IMR-90 (cell line): ENCODE data around the gene FNDC3A.

ENCODE experiments used
- MAFK ChIP-seq: IDR thresholded peaks from 2 replicates; pipeline ENCODE4 v1.6.1; 2012; ENCODE audit warnings: low read depth, low read length, improper control_type of control experiment
- POLR2A ChIP-seq: IDR thresholded peaks from 2 replicates; pipeline ENCODE4 v1.6.1; 2012; ENCODE audit warnings: mild to moderate bottlenecking, low read depth, low read length
- RFX5 ChIP-seq: IDR thresholded peaks from 2 replicates; pipeline ENCODE4 v1.8.0; 2012; ENCODE audit warnings: low read depth, mild to moderate bottlenecking, low read length, moderate library complexity
- TF ChIP-seq, protein P1 (sequence below): conservative IDR thresholded peaks from 2 replicates; pipeline ENCODE4 v1.5.1; 2012; ENCODE audit warnings: mild to moderate bottlenecking, low read depth, low read length, improper control_type of control experiment
- TF ChIP-seq, protein P2 (sequence below): fragments of 150-350 bp; IDR thresholded peaks from 2 replicates; pipeline ENCODE4 v1.6.1; 2017; ENCODE audit warnings: mild to moderate bottlenecking, antibody characterized with exemption, low read length, low read depth

DNA sequence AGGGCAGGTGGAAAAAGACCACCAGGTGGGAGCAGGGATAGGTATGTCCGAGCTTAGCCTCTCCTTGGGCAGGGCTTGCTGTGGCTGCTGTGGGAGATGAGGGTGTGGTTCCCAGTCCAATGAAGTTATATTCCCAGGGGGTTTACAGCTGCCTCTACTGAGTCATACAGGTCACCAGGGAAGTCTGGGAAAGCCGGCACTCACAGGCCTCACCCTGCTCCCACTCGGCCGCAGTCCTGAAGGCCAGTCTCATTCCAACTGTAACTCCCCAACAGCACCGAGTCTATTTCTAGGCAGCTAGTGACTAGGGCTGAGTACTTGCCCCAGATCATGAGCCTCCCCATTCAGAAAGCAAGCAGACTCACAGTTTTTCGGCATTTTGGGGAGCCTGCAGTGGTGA lies 77.1 kb downstream of the FNDC3A start:
- TF ChIP-seq POLR2A = no peak
- TF ChIP-seq, protein P1, sequence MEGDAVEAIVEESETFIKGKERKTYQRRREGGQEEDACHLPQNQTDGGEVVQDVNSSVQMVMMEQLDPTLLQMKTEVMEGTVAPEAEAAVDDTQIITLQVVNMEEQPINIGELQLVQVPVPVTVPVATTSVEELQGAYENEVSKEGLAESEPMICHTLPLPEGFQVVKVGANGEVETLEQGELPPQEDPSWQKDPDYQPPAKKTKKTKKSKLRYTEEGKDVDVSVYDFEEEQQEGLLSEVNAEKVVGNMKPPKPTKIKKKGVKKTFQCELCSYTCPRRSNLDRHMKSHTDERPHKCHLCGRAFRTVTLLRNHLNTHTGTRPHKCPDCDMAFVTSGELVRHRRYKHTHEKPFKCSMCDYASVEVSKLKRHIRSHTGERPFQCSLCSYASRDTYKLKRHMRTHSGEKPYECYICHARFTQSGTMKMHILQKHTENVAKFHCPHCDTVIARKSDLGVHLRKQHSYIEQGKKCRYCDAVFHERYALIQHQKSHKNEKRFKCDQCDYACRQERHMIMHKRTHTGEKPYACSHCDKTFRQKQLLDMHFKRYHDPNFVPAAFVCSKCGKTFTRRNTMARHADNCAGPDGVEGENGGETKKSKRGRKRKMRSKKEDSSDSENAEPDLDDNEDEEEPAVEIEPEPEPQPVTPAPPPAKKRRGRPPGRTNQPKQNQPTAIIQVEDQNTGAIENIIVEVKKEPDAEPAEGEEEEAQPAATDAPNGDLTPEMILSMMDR = no peak
- TF ChIP-seq, protein P2, sequence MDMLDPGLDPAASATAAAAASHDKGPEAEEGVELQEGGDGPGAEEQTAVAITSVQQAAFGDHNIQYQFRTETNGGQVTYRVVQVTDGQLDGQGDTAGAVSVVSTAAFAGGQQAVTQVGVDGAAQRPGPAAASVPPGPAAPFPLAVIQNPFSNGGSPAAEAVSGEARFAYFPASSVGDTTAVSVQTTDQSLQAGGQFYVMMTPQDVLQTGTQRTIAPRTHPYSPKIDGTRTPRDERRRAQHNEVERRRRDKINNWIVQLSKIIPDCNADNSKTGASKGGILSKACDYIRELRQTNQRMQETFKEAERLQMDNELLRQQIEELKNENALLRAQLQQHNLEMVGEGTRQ = no peak
- no peak for TF ChIP-seq MAFK
- TF ChIP-seq RFX5 = no peak
